ENCODE results near the gene TMPRSS11D. TPM values are rescaled to one million over a fixed set of nuclear protein-coding genes. Genes with fewer than 3 reads are reported as not detected.

TMPRSS11D gene
- total and polyA plus RNA-seq, 7 donors, result 0.10 TPM; not detected in 6

DNA sequence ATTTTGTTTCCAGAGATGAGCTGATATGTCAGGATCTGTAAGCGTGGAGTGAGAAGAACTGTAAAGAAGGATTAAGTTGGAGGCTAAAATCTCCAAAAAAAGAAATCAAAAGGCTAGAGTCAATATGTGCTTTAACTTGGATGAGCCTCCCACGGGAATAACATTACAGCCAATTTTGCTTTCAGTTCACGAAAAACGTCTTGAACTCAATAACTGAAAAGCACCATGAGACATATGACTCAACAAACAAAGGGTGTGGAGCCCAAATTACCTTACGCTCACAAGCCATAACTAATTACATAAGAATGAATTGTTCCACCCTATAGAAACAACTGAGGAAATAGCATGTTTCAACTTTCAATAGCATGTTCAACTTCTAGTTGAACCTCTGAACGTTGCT is 22.3 kb downstream of the TMPRSS11D start:
- Histone ChIP-seq H3K4me3 (no peak overlapping the region), H3K27me3 (ENCODE audit: insufficient read depth in 3 of 3, low read length in 2 of 3) (no peaks in the 10 kb centered on the region), H3K36me3 (ENCODE audit: insufficient read depth in 1 of 2, low read depth in 1 of 2) (no peaks in the 10 kb centered on the region), H3K9me3 (peaks cover 5% of the 10 kb centered on the region), H3K27ac (no peak overlapping the region), H3K4me1 (no peaks in the 10 kb centered on the region)
- TF ChIP-seq, protein P1, sequence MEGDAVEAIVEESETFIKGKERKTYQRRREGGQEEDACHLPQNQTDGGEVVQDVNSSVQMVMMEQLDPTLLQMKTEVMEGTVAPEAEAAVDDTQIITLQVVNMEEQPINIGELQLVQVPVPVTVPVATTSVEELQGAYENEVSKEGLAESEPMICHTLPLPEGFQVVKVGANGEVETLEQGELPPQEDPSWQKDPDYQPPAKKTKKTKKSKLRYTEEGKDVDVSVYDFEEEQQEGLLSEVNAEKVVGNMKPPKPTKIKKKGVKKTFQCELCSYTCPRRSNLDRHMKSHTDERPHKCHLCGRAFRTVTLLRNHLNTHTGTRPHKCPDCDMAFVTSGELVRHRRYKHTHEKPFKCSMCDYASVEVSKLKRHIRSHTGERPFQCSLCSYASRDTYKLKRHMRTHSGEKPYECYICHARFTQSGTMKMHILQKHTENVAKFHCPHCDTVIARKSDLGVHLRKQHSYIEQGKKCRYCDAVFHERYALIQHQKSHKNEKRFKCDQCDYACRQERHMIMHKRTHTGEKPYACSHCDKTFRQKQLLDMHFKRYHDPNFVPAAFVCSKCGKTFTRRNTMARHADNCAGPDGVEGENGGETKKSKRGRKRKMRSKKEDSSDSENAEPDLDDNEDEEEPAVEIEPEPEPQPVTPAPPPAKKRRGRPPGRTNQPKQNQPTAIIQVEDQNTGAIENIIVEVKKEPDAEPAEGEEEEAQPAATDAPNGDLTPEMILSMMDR (IDR thresholded peaks at IDR 0.05), result no peak
- intact Hi-C loops (cut with DNase I), result no loop called here
- ATAC-seq (no peak), DNase-seq (no peak)
- WGBS, 3 donors, result 34 to 42% (median 36%) methylated on average over 6 of the region's 6 CpGs

DNA sequence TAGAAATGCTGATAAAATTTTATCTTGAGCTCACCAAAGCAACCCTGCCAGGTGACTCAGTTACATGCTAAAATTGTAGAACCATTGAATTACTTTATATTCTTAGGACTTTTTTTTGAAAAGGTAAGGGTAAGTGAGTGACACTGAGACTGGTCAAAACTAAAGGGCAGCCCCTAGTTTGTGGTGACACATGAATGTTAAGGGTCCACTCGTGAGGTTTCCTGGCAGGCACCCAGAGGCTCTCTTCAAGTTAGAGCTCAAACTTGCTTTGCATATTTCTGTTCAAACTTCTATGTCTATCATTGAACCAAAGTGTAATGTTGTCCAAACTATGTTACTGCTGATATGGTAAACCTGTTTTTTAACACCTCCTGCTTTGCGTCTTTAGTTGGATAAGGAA is 30.5 kb downstream of the TMPRSS11D start:
- no peak for ATAC-seq

DNA sequence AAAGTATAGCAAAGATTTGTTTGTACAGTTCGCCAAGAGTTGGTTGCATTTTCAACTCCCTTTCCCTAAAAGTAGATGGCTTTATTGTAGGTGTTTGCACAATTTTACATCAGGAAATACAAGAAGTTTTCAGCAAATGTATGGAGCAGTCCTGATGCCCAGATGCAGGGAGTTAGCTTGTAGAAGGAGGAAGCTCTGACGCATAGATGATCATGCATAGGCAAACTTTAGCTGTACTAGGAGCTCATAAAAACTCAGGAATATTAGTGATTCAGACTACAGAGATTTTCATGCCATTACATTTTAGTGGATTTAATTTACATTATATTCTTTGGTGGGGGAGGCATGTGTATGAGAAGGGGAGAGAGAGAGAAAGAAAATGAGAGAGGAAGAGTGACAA is 62.9 kb downstream of the TMPRSS11D start:
- H3K27ac ChIP-seq, result no peak overlapping the region
- no peaks in the 10 kb centered on the region for H3K4me1 ChIP-seq
- no peaks in the 10 kb centered on the region for H3K27me3 ChIP-seq (ENCODE audit: insufficient read depth in 3 of 3, low read length in 2 of 3)
- ATAC-seq, result no peak
- H3K4me3 ChIP-seq, result no peak overlapping the region
- no peaks in the 10 kb centered on the region for H3K36me3 ChIP-seq (ENCODE audit: insufficient read depth in 1 of 2, low read depth in 1 of 2)
- TF ChIP-seq, protein P1 (IDR thresholded peaks at IDR 0.05), result no peak
- intact Hi-C loops (cut with DNase I), result no loop called here
- DNase-seq, result no peak
- peaks cover 3% of the 10 kb centered on the region for H3K9me3 ChIP-seq
- WGBS, 3 donors, result 88 to 97% (median 95%) methylated on average over 2 of the region's 2 CpGs

More for the DNA sequence above, 30.5 kb downstream of the TMPRSS11D start:
- no peaks in the 10 kb centered on the region for H3K4me1 ChIP-seq
- H3K36me3 ChIP-seq (ENCODE audit: insufficient read depth in 1 of 2, low read depth in 1 of 2), result no peaks in the 10 kb centered on the region
- TF ChIP-seq, protein P1 (IDR thresholded peaks at IDR 0.05), result no peak
- H3K27ac ChIP-seq, result no peak overlapping the region
- intact Hi-C loops (cut with DNase I), result no loop called here
- WGBS, 3 donors, result 64 to 69% (median 64%) methylated on average over 2 of the region's 2 CpGs
- H3K4me3 ChIP-seq, result no peak overlapping the region
- no peaks in the 10 kb centered on the region for H3K27me3 ChIP-seq (ENCODE audit: insufficient read depth in 3 of 3, low read length in 2 of 3)
- DNase-seq, result no peak
- H3K9me3 ChIP-seq, result no peaks in the 10 kb centered on the region

DNA sequence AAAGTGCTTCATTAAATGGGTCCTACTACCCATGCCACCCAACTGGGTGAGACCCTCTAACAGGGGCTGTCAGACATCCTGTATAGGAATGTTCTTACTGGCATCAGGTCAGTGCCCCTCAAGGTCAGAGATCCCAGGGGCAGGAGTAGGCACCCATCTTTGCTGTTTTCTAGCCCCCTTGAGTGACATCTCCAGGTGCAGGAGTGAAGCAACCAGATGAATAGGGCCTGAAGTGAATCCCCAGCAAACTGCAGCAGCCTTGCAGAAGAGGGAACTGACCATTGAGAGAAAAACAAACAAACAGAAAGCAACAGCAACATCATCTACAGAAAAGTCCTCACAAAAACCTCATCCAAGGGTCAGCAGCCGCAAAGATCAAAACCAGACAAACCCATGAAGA is 73.8 kb downstream of the TMPRSS11D start:
- Histone ChIP-seq H3K27me3 (ENCODE audit: insufficient read depth in 3 of 3, low read length in 2 of 3) (no peaks in the 10 kb centered on the region), H3K27ac (no peak overlapping the region), H3K36me3 (ENCODE audit: insufficient read depth in 1 of 2, low read depth in 1 of 2) (no peaks in the 10 kb centered on the region), H3K9me3 (peaks cover 11% of the 10 kb centered on the region), H3K4me1 (no peaks in the 10 kb centered on the region), H3K4me3 (no peak overlapping the region)
- TF ChIP-seq, protein P1 (IDR thresholded peaks at IDR 0.05), result no peak
- ATAC-seq (no peak), DNase-seq (no peak)
- intact Hi-C loops (cut with DNase I), result no loop called here
- WGBS, 3 donors, result 93 to 100% (median 96%) methylated on average over 1 of the region's 1 CpG

DNA sequence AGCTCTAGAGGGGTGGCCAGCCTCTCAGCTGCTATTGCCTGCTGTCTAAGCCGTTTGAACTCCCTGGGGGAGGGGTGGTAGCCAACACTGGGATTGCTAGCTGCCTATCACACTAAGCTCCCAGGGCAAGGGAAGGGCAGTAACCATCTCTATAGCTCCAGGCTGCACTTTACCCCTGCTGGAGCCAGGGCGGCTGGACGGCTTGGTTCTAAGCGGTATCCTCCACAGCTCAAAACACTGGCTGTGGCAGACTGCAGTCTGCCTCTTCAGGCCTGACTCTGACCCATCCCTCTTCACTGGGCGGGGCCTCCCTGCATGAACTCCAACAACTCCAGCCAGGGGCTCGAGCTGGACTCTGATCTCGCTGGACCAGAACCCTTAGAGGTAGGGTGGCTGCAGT is 74.3 kb downstream of the TMPRSS11D start:
- H3K4me1 ChIP-seq, result no peaks in the 10 kb centered on the region
- intact Hi-C loops (cut with DNase I), result no loop called here
- 81 to 90% (median 85%) methylated on average over 7 of the region's 7 CpGs for WGBS, 3 donors
- no peaks in the 10 kb centered on the region for H3K36me3 ChIP-seq (ENCODE audit: insufficient read depth in 1 of 2, low read depth in 1 of 2)
- no peak for ATAC-seq
- DNase-seq, result no peak
- H3K27ac ChIP-seq, result no peak overlapping the region
- peaks cover 11% of the 10 kb centered on the region for H3K9me3 ChIP-seq
- TF ChIP-seq, protein P1 (IDR thresholded peaks at IDR 0.05), result no peak
- no peaks in the 10 kb centered on the region for H3K27me3 ChIP-seq (ENCODE audit: insufficient read depth in 3 of 3, low read length in 2 of 3)
- no peak overlapping the region for H3K4me3 ChIP-seq

All from psoas muscle (tissue), 8 donors.